Endothelial cell of umbilical vein (primary cell): ENCODE results near the gene PRDM11. TPM values are rescaled to one million over a fixed set of nuclear protein-coding genes. Genes with fewer than 3 reads are reported as not detected.

Experiments used
- BruUV-seq: library from RNA; stranded (reverse); fragments of 400-500 nt; replicated peaks from 2 replicates; lab custom pipeline; 2021; lab: Mats Ljungman, UMichigan
- CTCF ChIA-PET: fragments of 300-600, 350-600 bp; sonication (Branson Sonifier 250); formaldehyde crosslinking; loops from one replicate; lab custom pipeline; 2021; ENCODE audit warnings: antibody characterized with exemption, inconsistent platforms; lab: Charles Lee
- POLR2A ChIA-PET: fragments of 300-600, 350-600 bp; sonication (Branson Sonifier 250); formaldehyde crosslinking; loops from one replicate; lab custom pipeline; 2021; ENCODE audit warnings: antibody characterized with exemption, inconsistent platforms; lab: Charles Lee
- DNase-seq: peaks from one replicate; pipeline ENCODE4 v3.0.0-alpha.2; 2011; ENCODE audit warnings: low read depth, low spot score
- FAIRE-seq: peaks from 2 replicates; lab custom pipeline; 2011; peaks lifted over from hg19 to GRCh38; lab: Jason Lieb, UNC
- H2AFZ ChIP-seq: 2 replicates; pipeline ENCODE4 v1.6.0; 2012; ENCODE audit warnings: low read depth, low read length, control low read depth, inconsistent platforms
- H3K27ac ChIP-seq: 2 replicates; pipeline ENCODE4 v1.5.1; 2011; ENCODE audit warnings: low read depth, mild to moderate bottlenecking, control low read depth, low read length, moderate library complexity; ENCODE audit not compliant: insufficient read depth
- H3K27me3 ChIP-seq, 2 experiments: 2 replicates each; pipeline versions ENCODE4 v1.6.0 to v1.6.1; 2011; ENCODE audit warnings: low read length in 2 of 2, mixed read lengths in 1 of 2; ENCODE audit not compliant: control insufficient read depth in 2 of 2, insufficient read depth in 2 of 2
- H3K36me3 ChIP-seq, 2 experiments: 2 replicates in 1 of 2; 3 replicates in 1 of 2; pipeline ENCODE4 v1.5.1; 2011; ENCODE audit warnings: low read length in 2 of 2, mild to moderate bottlenecking in 1 of 2, moderate library complexity in 1 of 2; ENCODE audit not compliant: control insufficient read depth in 2 of 2, insufficient read depth in 2 of 2; ENCODE audit errors: extremely low read depth in 1 of 2
- H3K4me1 ChIP-seq: 3 replicates; pipeline ENCODE4 v1.5.1; 2011; ENCODE audit warnings: mild to moderate bottlenecking, low read length; ENCODE audit not compliant: control insufficient read depth, insufficient read depth; ENCODE audit errors: extremely low read depth
- H3K4me2 ChIP-seq: 2 replicates; pipeline ENCODE4 v1.6.1; 2011; ENCODE audit warnings: low read length, control low read depth, mixed read lengths; ENCODE audit not compliant: insufficient read depth
- H3K4me3 ChIP-seq, 3 experiments: fragments of 200-600 bp in 1 of 3; sonication (generic), shearing (Covaris generic) in 1 of 3; replicated peaks in 1 of 3; 2 replicates each; pipeline ENCODE4 v1.5.1; 2011 to 2016; ENCODE audit warnings: control low read depth in 3 of 3, low read length in 3 of 3, mild to moderate bottlenecking in 2 of 3, inconsistent platforms in 1 of 3, low read depth in 1 of 3, moderate library complexity in 1 of 3; ENCODE audit not compliant: insufficient read depth in 1 of 3
- H3K79me2 ChIP-seq: 2 replicates; pipeline ENCODE4 v1.6.0; 2012; ENCODE audit warnings: low read length, inconsistent platforms; ENCODE audit not compliant: control insufficient read depth, insufficient read depth
- H3K9ac ChIP-seq: replicated peaks from 2 replicates; pipeline ENCODE3; 2011; ENCODE audit warnings: low read length, control low read depth; ENCODE audit not compliant: insufficient read depth; ENCODE audit errors: extremely low read depth
- H3K9me1 ChIP-seq: replicated peaks from 3 replicates; pipeline ENCODE4 v1.6.0; 2011; ENCODE audit warnings: mild to moderate bottlenecking, low read length; ENCODE audit not compliant: control insufficient read depth, insufficient read depth; ENCODE audit errors: extremely low read depth
- H3K9me3 ChIP-seq: replicated peaks from 2 replicates; pipeline ENCODE4 v1.5.1; 2012; ENCODE audit warnings: low read length, inconsistent platforms; ENCODE audit not compliant: control insufficient read depth, insufficient read depth
- H4K20me1 ChIP-seq: replicated peaks from 2 replicates; pipeline ENCODE3; 2011; ENCODE audit warnings: mild to moderate bottlenecking, low read length; ENCODE audit not compliant: control insufficient read depth, insufficient read depth; ENCODE audit errors: extremely low read depth
- EZH2 ChIP-seq: IDR thresholded peaks from 2 replicates; pipeline ENCODE4 v1.6.1; 2012; ENCODE audit warnings: borderline replicate concordance, low read depth, mild to moderate bottlenecking, moderate library complexity, low read length, inconsistent platforms; ENCODE audit not compliant: severe bottlenecking
- FOS ChIP-seq: IDR thresholded peaks from 2 replicates; pipeline ENCODE4 v1.6.1; 2011; ENCODE audit warnings: mild to moderate bottlenecking, low read length, moderate library complexity, borderline replicate concordance; ENCODE audit not compliant: insufficient read depth
- GATA2 ChIP-seq: IDR thresholded peaks from 2 replicates; pipeline ENCODE4 v1.7.0; 2011; ENCODE audit warnings: low read depth, mild to moderate bottlenecking, moderate library complexity, mixed read lengths, low read length; ENCODE audit not compliant: insufficient read length, insufficient read depth
- JUN ChIP-seq: IDR thresholded peaks from 2 replicates; pipeline ENCODE4 v1.6.1; 2011; ENCODE audit warnings: borderline replicate concordance, low read depth; ENCODE audit not compliant: insufficient read length, insufficient read depth
- MYC ChIP-seq: IDR thresholded peaks from one replicate; pipeline ENCODE4 v1.6.1; 2011; ENCODE audit warnings: mild to moderate bottlenecking, low read depth, low read length
- POLR2A ChIP-seq: IDR thresholded peaks from 2 replicates; pipeline ENCODE4 v1.6.1; 2012; ENCODE audit warnings: low read depth, mild to moderate bottlenecking, control low read depth, low read length
- POLR2AphosphoS5 ChIP-seq: IDR thresholded peaks from 2 replicates; pipeline ENCODE4 v1.6.1; 2012; ENCODE audit warnings: low read depth, mild to moderate bottlenecking, control low read depth, low read length, moderate library complexity; ENCODE audit not compliant: insufficient read depth
- dilution Hi-C: fragments of 300-500 bp; cut with MboI; formaldehyde crosslinking; loops from one replicate; pipeline ENCODE4 v1.15.0; 2019; ENCODE audit warnings: low sequenced_read_pairs; ENCODE audit not compliant: extremely low pct_ligation_motif_present
- intact Hi-C: fragments of 100-400 bp; cut with micrococcal nuclease; formaldehyde crosslinking; loops from one replicate; pipeline ENCODE4 v1.10.0; 2022
- polyA plus RNA-seq, 4 experiments: library from polyadenylated mRNA; depleted of rRNA in 3 of 4; stranded (reverse) in 3 of 4; unstranded in 1 of 4; fragments of >200 nt; gene quantifications; 2 replicates each; pipeline versions ENCODE4 v1.2.1 to v1.2.3, GENCODE V29; 2011 to 2012; ENCODE audit warnings: missing spikeins in 1 of 4
- total RNA-seq: library from RNA; stranded (reverse); gene quantifications from 2 replicates; pipeline ENCODE4 v1.2.3, GENCODE V29; 2021
- TF ChIP-seq, protein P1 (sequence below), 2 donors: IDR thresholded peaks; 1 replicate in 1 of 2; 2 replicates in 1 of 2; pipeline ENCODE4 v1.5.1; 2011; ENCODE audit warnings: low read length in 2 of 2, mild to moderate bottlenecking in 2 of 2, moderate library complexity in 2 of 2, control low read depth in 1 of 2, inconsistent platforms in 1 of 2, low read depth in 1 of 2; ENCODE audit not compliant: insufficient read depth in 1 of 2; ENCODE audit errors: extremely low read depth in 1 of 2
- TF ChIP-seq, protein P2 (sequence below): IDR thresholded peaks from 2 replicates; pipeline ENCODE4 v1.6.1; 2011; ENCODE audit not compliant: insufficient read depth, insufficient read length

PRDM11 gene
- total and polyA plus RNA-seq, 2 donors (not counting 3 experiments of a cell fraction or from before 2014, with no cell fraction given): 6.9 to 14.1 TPM

DNA sequence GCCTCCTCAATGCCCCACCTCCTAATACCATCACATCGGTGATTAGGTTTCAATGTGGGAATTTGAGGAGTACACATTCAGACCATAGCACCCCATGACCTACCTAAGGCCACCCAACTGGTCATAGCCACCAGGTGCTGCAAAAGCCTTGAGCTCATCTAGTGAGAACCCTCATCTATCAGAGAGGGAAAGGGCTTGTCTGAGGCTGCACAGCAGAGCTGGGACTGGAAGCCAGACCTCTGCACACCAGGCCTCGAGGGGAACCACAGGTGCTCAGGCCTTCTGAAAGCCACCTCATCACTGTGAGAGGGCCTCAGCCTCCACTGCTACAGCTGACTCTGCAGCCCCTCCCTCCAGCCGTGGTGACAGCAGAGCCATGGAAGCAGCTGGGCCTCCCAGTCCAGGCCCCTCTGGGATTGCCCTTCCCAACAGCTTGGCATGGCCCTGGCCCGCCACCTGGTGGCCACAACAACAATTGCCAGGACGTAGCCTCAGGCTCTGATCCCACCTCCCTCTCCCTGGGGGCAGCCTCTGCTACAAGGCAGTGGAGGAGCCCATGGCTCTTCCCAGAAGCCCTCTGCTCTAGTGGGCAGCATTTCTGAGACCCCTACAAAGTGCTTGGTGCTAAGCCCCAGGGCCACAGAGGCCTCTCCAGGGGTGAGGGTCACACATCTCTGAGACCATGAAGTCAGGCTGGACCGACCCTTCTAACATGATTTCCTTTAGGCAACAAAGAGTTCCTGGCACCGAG is 41.0 kb upstream of the PRDM11 start:
- BruUV-seq: no TSS peak
- no peak overlapping the region for H3K9ac ChIP-seq
- H3K27ac ChIP-seq: no peak overlapping the region
- DNase-seq (peak; percentile 70), FAIRE-seq (peak; percentile 85)
- ChIA-PET CTCF (interaction anchor here (0.8 to 22.0 kb wide), 28 partner anchors 8 to 666 kb away, joined by 3 to 1618 read pairs (median 4); partner anchors contain the start of gene CD82), POLR2A (interaction anchor here (1.9 kb wide), 1 partner anchor 169 kb away, joined by 10 read pairs; no protein-coding TSS in a partner anchor)
- H3K27me3 ChIP-seq: peaks cover 0 to 3% of the 10 kb centered on the region in 2 experiments
- H3K9me1 ChIP-seq: no peaks in the 10 kb centered on the region
- intact Hi-C loops (loop anchor here (1.0 kb wide), 1 partner anchor 178 kb away; no protein-coding TSS in a partner anchor), dilution Hi-C loops (no loop called here)
- no peaks in the 10 kb centered on the region for H3K79me2 ChIP-seq
- no peak overlapping the region for H3K4me3 ChIP-seq
- peaks cover 7% of the 10 kb centered on the region for H3K4me1 ChIP-seq
- no peaks in the 10 kb centered on the region for H3K9me3 ChIP-seq
- H2AFZ ChIP-seq: no peak overlapping the region
- no peaks in the 10 kb centered on the region for H3K36me3 ChIP-seq
- H4K20me1 ChIP-seq: no peaks in the 10 kb centered on the region
- TF ChIP-seq, protein P1, sequence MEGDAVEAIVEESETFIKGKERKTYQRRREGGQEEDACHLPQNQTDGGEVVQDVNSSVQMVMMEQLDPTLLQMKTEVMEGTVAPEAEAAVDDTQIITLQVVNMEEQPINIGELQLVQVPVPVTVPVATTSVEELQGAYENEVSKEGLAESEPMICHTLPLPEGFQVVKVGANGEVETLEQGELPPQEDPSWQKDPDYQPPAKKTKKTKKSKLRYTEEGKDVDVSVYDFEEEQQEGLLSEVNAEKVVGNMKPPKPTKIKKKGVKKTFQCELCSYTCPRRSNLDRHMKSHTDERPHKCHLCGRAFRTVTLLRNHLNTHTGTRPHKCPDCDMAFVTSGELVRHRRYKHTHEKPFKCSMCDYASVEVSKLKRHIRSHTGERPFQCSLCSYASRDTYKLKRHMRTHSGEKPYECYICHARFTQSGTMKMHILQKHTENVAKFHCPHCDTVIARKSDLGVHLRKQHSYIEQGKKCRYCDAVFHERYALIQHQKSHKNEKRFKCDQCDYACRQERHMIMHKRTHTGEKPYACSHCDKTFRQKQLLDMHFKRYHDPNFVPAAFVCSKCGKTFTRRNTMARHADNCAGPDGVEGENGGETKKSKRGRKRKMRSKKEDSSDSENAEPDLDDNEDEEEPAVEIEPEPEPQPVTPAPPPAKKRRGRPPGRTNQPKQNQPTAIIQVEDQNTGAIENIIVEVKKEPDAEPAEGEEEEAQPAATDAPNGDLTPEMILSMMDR (IDR thresholded peaks at IDR 0.05; ENCODE audit: extremely low read depth in 1 of 2, insufficient read depth in 1 of 2, low read depth in 1 of 2, low read length in 2 of 2): peak; percentile 90 to 94
- no peak for TF ChIP-seq EZH2
- no peak overlapping the region for H3K4me2 ChIP-seq

DNA sequence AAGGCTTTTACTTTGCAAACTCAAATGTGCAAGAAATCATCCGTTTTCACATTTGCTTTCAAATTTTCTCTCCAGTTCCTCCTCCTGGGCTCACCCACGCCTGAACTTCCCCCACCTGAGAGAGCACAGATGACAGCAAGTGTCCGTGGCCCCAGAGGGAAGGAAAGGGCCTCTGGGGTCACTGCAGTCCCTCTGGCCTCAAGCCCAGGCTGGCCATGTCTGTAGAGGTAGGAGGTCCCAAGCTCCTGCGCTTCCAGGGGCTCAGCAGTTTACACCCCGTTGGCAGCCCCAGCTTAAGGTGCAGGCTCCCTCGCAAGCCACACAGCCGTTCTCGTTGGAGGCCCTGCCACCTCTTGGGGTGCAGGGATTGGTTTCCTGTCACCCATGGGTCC is 40.5 kb upstream of the PRDM11 start:
- H3K27ac ChIP-seq: no peak overlapping the region
- H3K4me2 ChIP-seq: no peak overlapping the region
- no peak overlapping the region for H3K9ac ChIP-seq
- dilution Hi-C loops (no loop called here), intact Hi-C loops (loop anchor here (1.0 kb wide), 1 partner anchor 179 kb away; no protein-coding TSS in a partner anchor)
- no peaks in the 10 kb centered on the region for H3K36me3 ChIP-seq
- CTCF ChIA-PET: interaction anchor here (0.8 to 22.0 kb wide), 18 partner anchors 9 to 666 kb away, joined by 3 to 1618 read pairs (median 4); no protein-coding TSS in a partner anchor
- no peak for DNase-seq
- TF ChIP-seq MYC (no peak), POLR2AphosphoS5 (no peak), POLR2A (no peak), GATA2 (no peak), JUN (no peak), FOS (no peak), EZH2 (no peak)
- TF ChIP-seq, protein P1 (IDR thresholded peaks at IDR 0.05; ENCODE audit: extremely low read depth in 1 of 2, insufficient read depth in 1 of 2, low read depth in 1 of 2, low read length in 2 of 2): no peak
- TF ChIP-seq, protein P2, sequence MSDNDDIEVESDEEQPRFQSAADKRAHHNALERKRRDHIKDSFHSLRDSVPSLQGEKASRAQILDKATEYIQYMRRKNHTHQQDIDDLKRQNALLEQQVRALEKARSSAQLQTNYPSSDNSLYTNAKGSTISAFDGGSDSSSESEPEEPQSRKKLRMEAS: no peak
- no peaks in the 10 kb centered on the region for H4K20me1 ChIP-seq
- peaks cover 0 to 3% of the 10 kb centered on the region in 2 experiments for H3K27me3 ChIP-seq
- BruUV-seq: no TSS peak
- H3K9me1 ChIP-seq: no peaks in the 10 kb centered on the region
- POLR2A ChIA-PET: interaction anchor here (1.9 kb wide), 1 partner anchor 169 kb away, joined by 10 read pairs; no protein-coding TSS in a partner anchor
- no peak for FAIRE-seq
- peaks cover 7% of the 10 kb centered on the region for H3K4me1 ChIP-seq
- H3K4me3 ChIP-seq: no peak overlapping the region
- no peak overlapping the region for H2AFZ ChIP-seq
- no peaks in the 10 kb centered on the region for H3K9me3 ChIP-seq
- no peaks in the 10 kb centered on the region for H3K79me2 ChIP-seq
